CD8-positive, alpha-beta memory T cell (primary cell): ENCODE measurements around the gene DOCK7. TPM values are rescaled to one million over a fixed set of nuclear protein-coding genes. Genes with fewer than 3 reads are reported as not detected.

Experiments used
- CTCF ChIA-PET: fragments of 350-600 bp; sonication (Branson Sonifier 250); formaldehyde crosslinking; loops from one replicate; lab custom pipeline; 2021; ENCODE audit warnings: antibody characterized with exemption; lab: Charles Lee
- POLR2A ChIA-PET: fragments of 350-600 bp; sonication (Branson Sonifier 250); formaldehyde crosslinking; loops from one replicate; lab custom pipeline; 2021; ENCODE audit warnings: antibody characterized with exemption; lab: Charles Lee
- DNase-seq, 5 donors: peaks; one replicate each; pipeline versions ENCODE4 v3.0.0 to v3.0.0-alpha.2; 2020 to 2022; ENCODE audit warnings: mixed read lengths in 1 of 5
- H3K27ac ChIP-seq: one replicate; pipeline ENCODE4 v1.7.0; 2013; ENCODE audit warnings: low read depth, mild to moderate bottlenecking, low read length, moderate library complexity
- H3K27me3 ChIP-seq: 2 replicates; pipeline ENCODE4 v1.7.0; 2013; ENCODE audit warnings: low read length, mild to moderate bottlenecking; ENCODE audit not compliant: insufficient read depth, poor library complexity, severe bottlenecking
- H3K36me3 ChIP-seq: 2 replicates; pipeline ENCODE4 v1.7.0; 2013; ENCODE audit warnings: mild to moderate bottlenecking, low read length, moderate library complexity; ENCODE audit not compliant: insufficient read depth
- H3K4me1 ChIP-seq: 2 replicates; pipeline ENCODE4 v1.7.0; 2013; ENCODE audit warnings: mild to moderate bottlenecking, low read length, moderate library complexity; ENCODE audit not compliant: insufficient read depth
- H3K4me3 ChIP-seq: 2 replicates; pipeline ENCODE4 v1.7.0; 2013; ENCODE audit warnings: mild to moderate bottlenecking, low read length
- H3K9me3 ChIP-seq: 2 replicates; pipeline ENCODE4 v1.7.0; 2013; ENCODE audit warnings: mild to moderate bottlenecking, low read length
- H3K27ac Mint-ChIP-seq, 8 donors: one replicate each; pipeline ENCODE4 v1.8.0; 2020 to 2021; ENCODE audit warnings: mixed read lengths in 8 of 8, mild to moderate bottlenecking in 6 of 8, inconsistent platforms in 3 of 8, moderate library complexity in 3 of 8
- H3K27me3 Mint-ChIP-seq, 2 donors: one replicate each; pipeline ENCODE4 v1.8.0; 2020 to 2021; ENCODE audit warnings: mixed read lengths in 2 of 2, mild to moderate bottlenecking in 1 of 2, moderate library complexity in 1 of 2
- H3K36me3 Mint-ChIP-seq, 3 donors: one replicate each; pipeline ENCODE4 v1.8.0; 2020 to 2021; ENCODE audit warnings: mixed read lengths in 3 of 3, inconsistent platforms in 1 of 3, mild to moderate bottlenecking in 1 of 3
- H3K4me1 Mint-ChIP-seq, 3 donors: one replicate each; pipeline ENCODE4 v1.8.0; 2020 to 2021; ENCODE audit warnings: mixed read lengths in 3 of 3, inconsistent platforms in 1 of 3, mild to moderate bottlenecking in 1 of 3
- H3K4me3 Mint-ChIP-seq, 7 donors: one replicate each; pipeline ENCODE4 v1.8.0; 2020 to 2021; ENCODE audit warnings: mixed read lengths in 7 of 7, mild to moderate bottlenecking in 6 of 7, moderate library complexity in 4 of 7, inconsistent platforms in 2 of 7
- H3K9me3 Mint-ChIP-seq, 5 donors: one replicate each; pipeline ENCODE4 v1.8.0; 2020 to 2022; ENCODE audit warnings: mixed read lengths in 5 of 5, mild to moderate bottlenecking in 3 of 5, moderate library complexity in 2 of 5, inconsistent platforms in 1 of 5
- polyA plus RNA-seq: library from polyadenylated mRNA; unstranded; fragments of 300-500 nt; fragmentation: Illumina TruSeq; gene quantifications from one replicate; pipeline ENCODE4 v1.2.3, GENCODE V29; 2021
- total RNA-seq, 2 experiments: library from RNA; stranded (reverse); gene quantifications; one replicate each; pipeline ENCODE4 v1.2.3, GENCODE V29; 2021

DOCK7 gene
- total and polyA plus RNA-seq, 3 experiments from 2014 or later, result 2.4 to 10.5 (median 10.5) TPM

GRCh38 chr1:62597281-62597680 lies 90.9 kb downstream of the DOCK7 start, which contains the start of gene ANGPTL3:
ANGPTL3 (plus strand) TSS chr1:62597520; CDS start chr1:62597567, 47 bp downstream.
- ChIA-PET CTCF (no interaction called here), POLR2A (no interaction called here)
- Mint-ChIP-seq H3K9me3 (no peaks in the 10 kb centered on the region), H3K4me1 (no peaks in the 10 kb centered on the region), H3K4me3 (no peak within 1 kb of the TSS), H3K27ac (peak within 1 kb of the TSS in 1 of 8 donors; percentile 19), H3K36me3 (peaks cover 0 to 5% (median 0%) of the 10 kb centered on the region in 3 donors), H3K27me3 (no peaks in the 10 kb centered on the region)
- no peak within 1 kb of the TSS for H3K27ac ChIP-seq
- H3K4me3 ChIP-seq, result no peak within 1 kb of the TSS
- H3K27me3 ChIP-seq, result no peaks in the 10 kb centered on the region
- H3K4me1 ChIP-seq, result no peaks in the 10 kb centered on the region
- no peaks in the 10 kb centered on the region for H3K36me3 ChIP-seq
- DNase-seq, result no peak
- H3K9me3 ChIP-seq, result no peaks in the 10 kb centered on the region

GRCh38 chr1:62595647-62596046 lies 92.5 kb downstream of the DOCK7 start:
- H3K36me3 ChIP-seq, result no peaks in the 10 kb centered on the region
- ChIA-PET CTCF (no interaction called here), POLR2A (no interaction called here)
- H3K27me3 ChIP-seq, result no peaks in the 10 kb centered on the region
- H3K27me3 Mint-ChIP-seq, result no peaks in the 10 kb centered on the region
- no peak overlapping the region for H3K4me3 ChIP-seq
- no peaks in the 10 kb centered on the region for H3K4me1 ChIP-seq
- H3K27ac ChIP-seq, result no peak overlapping the region
- H3K9me3 ChIP-seq, result no peaks in the 10 kb centered on the region
- H3K4me1 Mint-ChIP-seq, result no peaks in the 10 kb centered on the region
- peaks cover 0 to 2% (median 0%) of the 10 kb centered on the region in 5 donors for H3K9me3 Mint-ChIP-seq
- no peak overlapping the region for H3K27ac Mint-ChIP-seq
- H3K4me3 Mint-ChIP-seq, result no peak overlapping the region
- peaks cover 0 to 9% (median 0%) of the 10 kb centered on the region in 3 donors for H3K36me3 Mint-ChIP-seq
- no peak for DNase-seq

GRCh38 chr1:62593825-62594394 lies 94.3 kb downstream of the DOCK7 start:
- Mint-ChIP-seq H3K9me3 (peaks cover 0 to 2% (median 0%) of the 10 kb centered on the region in 5 donors), H3K27me3 (no peaks in the 10 kb centered on the region), H3K27ac (no peak overlapping the region), H3K4me3 (no peak overlapping the region), H3K36me3 (peaks cover 0 to 16% (median 2%) of the 10 kb centered on the region in 3 donors), H3K4me1 (no peaks in the 10 kb centered on the region)
- CTCF ChIA-PET, result no interaction called here
- Histone ChIP-seq H3K4me3 (no peak overlapping the region), H3K4me1 (no peaks in the 10 kb centered on the region), H3K9me3 (no peaks in the 10 kb centered on the region), H3K36me3 (no peaks in the 10 kb centered on the region), H3K27me3 (no peaks in the 10 kb centered on the region), H3K27ac (no peak overlapping the region)
- no peak for DNase-seq
- POLR2A ChIA-PET, result no interaction called here

- no peaks in the 10 kb centered on the region for H3K4me1 Mint-ChIP-seq
- Histone ChIP-seq H3K27me3 (no peaks in the 10 kb centered on the region), H3K36me3 (no peaks in the 10 kb centered on the region), H3K9me3 (no peaks in the 10 kb centered on the region), H3K4me3 (no peak overlapping the region), H3K27ac (no peak overlapping the region), H3K4me1 (no peaks in the 10 kb centered on the region)
- H3K27ac Mint-ChIP-seq, result no peak overlapping the region
- no peak for DNase-seq
- H3K9me3 Mint-ChIP-seq, result peaks cover 0 to 2% (median 0%) of the 10 kb centered on the region in 5 donors
- H3K4me3 Mint-ChIP-seq, result no peak overlapping the region
- POLR2A ChIA-PET, result no interaction called here
- peaks cover 0 to 11% (median 2%) of the 10 kb centered on the region in 3 donors for H3K36me3 Mint-ChIP-seq
- H3K27me3 Mint-ChIP-seq, result no peaks in the 10 kb centered on the region
- CTCF ChIA-PET, result no interaction called here
Measured at GRCh38 chr1:62590970-62591368, 97.2 kb downstream of the DOCK7 start.

- POLR2A ChIA-PET, result no interaction called here
- no peak overlapping the region for H3K4me3 ChIP-seq
- H3K27me3 Mint-ChIP-seq, result no peaks in the 10 kb centered on the region
Measured at GRCh38 chr1:62590255-62590969, 97.8 kb downstream of the DOCK7 start.

GRCh38 chr1:62589321-62589720 lies 98.9 kb downstream of the DOCK7 start:
- Mint-ChIP-seq H3K9me3 (peaks cover 0 to 2% (median 0%) of the 10 kb centered on the region in 5 donors), H3K27ac (no peak overlapping the region), H3K27me3 (no peaks in the 10 kb centered on the region), H3K4me3 (no peak overlapping the region), H3K36me3 (peaks cover 2 to 17% (median 4%) of the 10 kb centered on the region in 3 donors), H3K4me1 (no peaks in the 10 kb centered on the region)
- ChIA-PET CTCF (no interaction called here), POLR2A (no interaction called here)
- Histone ChIP-seq H3K9me3 (no peaks in the 10 kb centered on the region), H3K4me3 (no peak overlapping the region), H3K36me3 (no peaks in the 10 kb centered on the region), H3K27ac (no peak overlapping the region), H3K27me3 (no peaks in the 10 kb centered on the region), H3K4me1 (no peaks in the 10 kb centered on the region)
- DNase-seq, result no peak

More at GRCh38 chr1:62590255-62590969, 97.8 kb downstream of the DOCK7 start:
- no peaks in the 10 kb centered on the region for H3K4me1 Mint-ChIP-seq
- no peaks in the 10 kb centered on the region for H3K27me3 ChIP-seq
- no peak overlapping the region for H3K4me3 Mint-ChIP-seq
- H3K9me3 ChIP-seq, result no peaks in the 10 kb centered on the region
- no peaks in the 10 kb centered on the region for H3K36me3 ChIP-seq
- no peaks in the 10 kb centered on the region for H3K4me1 ChIP-seq
- H3K36me3 Mint-ChIP-seq, result peaks cover 1 to 16% (median 2%) of the 10 kb centered on the region in 3 donors
- no peak for DNase-seq
- H3K27ac Mint-ChIP-seq, result no peak overlapping the region
- H3K9me3 Mint-ChIP-seq, result peaks cover 0 to 2% (median 0%) of the 10 kb centered on the region in 5 donors
- CTCF ChIA-PET, result no interaction called here
- no peak overlapping the region for H3K27ac ChIP-seq

GRCh38 chr1:62588000-62588399 lies 100.2 kb downstream of the DOCK7 start:
- Histone ChIP-seq H3K27me3 (no peaks in the 10 kb centered on the region), H3K36me3 (no peaks in the 10 kb centered on the region), H3K27ac (no peak overlapping the region), H3K4me3 (no peak overlapping the region), H3K4me1 (no peaks in the 10 kb centered on the region), H3K9me3 (no peaks in the 10 kb centered on the region)
- Mint-ChIP-seq H3K36me3 (peaks cover 2 to 17% (median 4%) of the 10 kb centered on the region in 3 donors), H3K4me3 (no peak overlapping the region), H3K9me3 (peaks cover 0 to 2% (median 0%) of the 10 kb centered on the region in 5 donors), H3K27me3 (no peaks in the 10 kb centered on the region), H3K4me1 (no peaks in the 10 kb centered on the region), H3K27ac (no peak overlapping the region)
- no peak for DNase-seq
- CTCF ChIA-PET, result no interaction called here
- POLR2A ChIA-PET, result no interaction called here

- ChIA-PET POLR2A (no interaction called here), CTCF (no interaction called here)
- Histone ChIP-seq H3K4me3 (no peak overlapping the region), H3K27ac (no peak overlapping the region), H3K36me3 (no peaks in the 10 kb centered on the region), H3K4me1 (no peaks in the 10 kb centered on the region), H3K27me3 (no peaks in the 10 kb centered on the region), H3K9me3 (no peaks in the 10 kb centered on the region)
- DNase-seq, result no peak
- Mint-ChIP-seq H3K4me1 (no peaks in the 10 kb centered on the region), H3K27me3 (no peaks in the 10 kb centered on the region), H3K9me3 (no peaks in the 10 kb centered on the region), H3K27ac (peak overlapping the region in 1 of 8 donors; percentile 21), H3K4me3 (no peak overlapping the region), H3K36me3 (peaks cover 4 to 22% (median 10%) of the 10 kb centered on the region in 3 donors)
Measured at GRCh38 chr1:62585469-62586155, 102.6 kb downstream of the DOCK7 start.
